CD14-positive monocyte (primary cell): ENCODE data around the gene CCDC149. TPM values are rescaled to one million over a fixed set of nuclear protein-coding genes. Genes with fewer than 3 reads are reported as not detected.

Source experiments
- DNase-seq, 3 donors: peaks; one replicate each; pipeline ENCODE4 v3.0.0-alpha.2; 2011 to 2022
- H2AFZ ChIP-seq: 2 replicates; pipeline ENCODE4 v1.6.0; 2012; ENCODE audit warnings: mild to moderate bottlenecking, low read depth, low read length, inconsistent platforms; ENCODE audit not compliant: insufficient read depth, poor library complexity, severe bottlenecking
- H3K27ac ChIP-seq, 2 donors: 1 replicate in 1 of 2; 2 replicates in 1 of 2; pipeline ENCODE4 v1.5.1; 2012 to 2013; ENCODE audit warnings: low read length in 2 of 2, control low read depth in 1 of 2, inconsistent platforms in 1 of 2, low read depth in 1 of 2, mild to moderate bottlenecking in 1 of 2
- H3K27me3 ChIP-seq, 2 donors: one replicate each; pipeline versions ENCODE4 v1.6.0 to v1.6.1; 2011 to 2013; ENCODE audit warnings: low read length in 2 of 2; ENCODE audit not compliant: control insufficient read depth in 2 of 2, insufficient read depth in 2 of 2
- H3K36me3 ChIP-seq, 2 donors: replicated peaks in 1 of 2; 1 replicate in 1 of 2; 2 replicates in 1 of 2; pipeline versions ENCODE4 v1.5.1 to v1.6.1; 2012 to 2013; ENCODE audit warnings: low read length in 2 of 2, control low read depth in 1 of 2, inconsistent platforms in 1 of 2, mild to moderate bottlenecking in 1 of 2; ENCODE audit not compliant: insufficient read depth in 2 of 2, control insufficient read depth in 1 of 2
- H3K4me1 ChIP-seq, 2 donors: 1 replicate in 1 of 2; 2 replicates in 1 of 2; pipeline versions ENCODE4 v1.5.1 to v1.6.1; 2012 to 2013; ENCODE audit warnings: low read length in 2 of 2, control low read depth in 1 of 2, inconsistent platforms in 1 of 2, mild to moderate bottlenecking in 1 of 2, moderate library complexity in 1 of 2; ENCODE audit not compliant: insufficient read depth in 2 of 2, control insufficient read depth in 1 of 2
- H3K4me2 ChIP-seq: replicated peaks from 2 replicates; pipeline ENCODE3; 2012; ENCODE audit warnings: low read length, moderate library complexity, mild to moderate bottlenecking; ENCODE audit not compliant: poor library complexity, severe bottlenecking; ENCODE audit errors: extremely low read depth
- H3K4me3 ChIP-seq, 3 experiments: fragments of 200-600 bp in 1 of 3; sonication (generic) in 1 of 3; replicated peaks in 1 of 3; 1 replicate in 2 of 3; 2 replicates in 1 of 3; pipeline ENCODE4 v1.5.1; 2011 to 2013; ENCODE audit warnings: low read length in 3 of 3, mild to moderate bottlenecking in 3 of 3, control low read depth in 2 of 3, low read depth in 2 of 3, inconsistent platforms in 1 of 3, moderate library complexity in 1 of 3
- H3K79me2 ChIP-seq: 2 replicates; pipeline ENCODE4 v1.6.0; 2012; ENCODE audit warnings: mild to moderate bottlenecking, control low read depth, inconsistent platforms, low read length, moderate library complexity; ENCODE audit not compliant: insufficient read depth
- H3K9ac ChIP-seq: 2 replicates; pipeline ENCODE4 v1.6.0; 2017; ENCODE audit warnings: low read length, mild to moderate bottlenecking; ENCODE audit not compliant: insufficient read depth, poor library complexity, severe bottlenecking
- H3K9me3 ChIP-seq, 2 donors: replicated peaks in 1 of 2; 1 replicate in 1 of 2; 2 replicates in 1 of 2; pipeline versions ENCODE4 v1.5.1 to v1.6.1; 2012 to 2013; ENCODE audit warnings: low read length in 2 of 2, control low read depth in 1 of 2; ENCODE audit not compliant: control insufficient read depth in 1 of 2, insufficient read depth in 1 of 2
- H4K20me1 ChIP-seq: 2 replicates; pipeline ENCODE4 v1.6.0; 2012; ENCODE audit warnings: mild to moderate bottlenecking, low read length, control low read depth, moderate library complexity; ENCODE audit not compliant: insufficient read depth
- H3K27ac Mint-ChIP-seq, 7 donors: one replicate each; pipeline ENCODE4 v1.8.0; 2020; ENCODE audit warnings: mild to moderate bottlenecking in 7 of 7, mixed read lengths in 7 of 7, moderate library complexity in 6 of 7, inconsistent platforms in 2 of 7
- H3K27me3 Mint-ChIP-seq, 3 donors: one replicate each; pipeline ENCODE4 v1.8.0; 2021 to 2022; ENCODE audit warnings: low read depth in 3 of 3, mild to moderate bottlenecking in 3 of 3, mixed read lengths in 3 of 3, moderate library complexity in 3 of 3, inconsistent platforms in 1 of 3
- H3K36me3 Mint-ChIP-seq, 2 donors: one replicate each; pipeline ENCODE4 v1.8.0; 2020; ENCODE audit warnings: mixed read lengths in 2 of 2, inconsistent platforms in 1 of 2, mild to moderate bottlenecking in 1 of 2
- H3K4me1 Mint-ChIP-seq: one replicate; pipeline ENCODE4 v1.8.0; 2020; ENCODE audit warnings: mild to moderate bottlenecking, mixed read lengths
- H3K4me3 Mint-ChIP-seq, 2 donors: one replicate each; pipeline ENCODE4 v1.8.0; 2020; ENCODE audit warnings: mild to moderate bottlenecking in 2 of 2, mixed read lengths in 2 of 2, moderate library complexity in 1 of 2
- H3K9me3 Mint-ChIP-seq, 7 donors: one replicate each; pipeline ENCODE4 v1.8.0; 2020 to 2022; ENCODE audit warnings: mixed read lengths in 7 of 7, mild to moderate bottlenecking in 6 of 7, moderate library complexity in 6 of 7, inconsistent platforms in 2 of 7
- CTCF ChIP-seq: fragments of 200-600 bp; IDR thresholded peaks from one replicate; pipeline ENCODE4 v1.8.0; 2022; ENCODE audit warnings: antibody characterized with exemption, mild to moderate bottlenecking
- WGBS: methylation state at CpG from one replicate; pipeline ENCODE4 v1.1.5; 2013; ENCODE audit warnings: missing lambda C conversion rate; ENCODE audit not compliant: insufficient coverage; 5-methylcytosine and 5-hydroxymethylcytosine counted together
- intact Hi-C, 2 donors: fragments of 100-400 bp; cut with micrococcal nuclease; formaldehyde crosslinking; loops; one replicate each; pipeline versions ENCODE4 v1.15.0 to v1.15.1; 2023
- polyA plus RNA-seq, 3 donors: library from polyadenylated mRNA; depleted of rRNA in 1 of 3; unstranded in 2 of 3; stranded (reverse) in 1 of 3; fragments of 300-500 nt in 2 of 3; fragments of >200 nt in 1 of 3; fragmentation: Illumina TruSeq in 2 of 3; gene quantifications; 1 replicate in 2 of 3; 2 replicates in 1 of 3; pipeline ENCODE4 v1.2.3, GENCODE V29; 2012 to 2021

The CCDC149 gene
- polyA plus RNA-seq, 3 donors, result 5.5 to 15.8 (median 14.9) TPM

GRCh38 chr4:24808955-24809354 lies 103.9 kb downstream of the CCDC149 start:
- WGBS, result 100% methylated on average over 1 of the region's 6 CpGs
- Histone ChIP-seq H3K9me3 (no peaks in the 10 kb centered on the region), H3K36me3 (peaks cover 9 to 49% of the 10 kb centered on the region in 2 donors), H3K27ac (no peak overlapping the region), H3K4me2 (no peak overlapping the region), H3K4me3 (no peak overlapping the region), H2AFZ (no peak overlapping the region), H3K4me1 (no peaks in the 10 kb centered on the region), H4K20me1 (no peaks in the 10 kb centered on the region), H3K79me2 (no peaks in the 10 kb centered on the region), H3K27me3 (no peaks in the 10 kb centered on the region), H3K9ac (no peak overlapping the region)
- no peak for TF ChIP-seq CTCF
- Mint-ChIP-seq H3K4me1 (peaks cover 1% of the 10 kb centered on the region), H3K9me3 (peaks cover 0 to 5% (median 0%) of the 10 kb centered on the region in 7 donors), H3K4me3 (no peak overlapping the region), H3K27me3 (peaks cover 2% of the 10 kb centered on the region in 3 donors), H3K27ac (no peak overlapping the region), H3K36me3 (peaks cover 49 to 61% of the 10 kb centered on the region in 2 donors)
- no peak for DNase-seq
- intact Hi-C loops, result no loop called here

GRCh38 chr4:24808261-24808660 lies 104.6 kb downstream of the CCDC149 start:
- Histone ChIP-seq H3K4me3 (no peak overlapping the region), H3K9ac (no peak overlapping the region), H3K4me2 (no peak overlapping the region), H3K27me3 (no peaks in the 10 kb centered on the region), H4K20me1 (no peaks in the 10 kb centered on the region), H3K27ac (no peak overlapping the region), H3K79me2 (no peaks in the 10 kb centered on the region), H3K4me1 (no peaks in the 10 kb centered on the region), H2AFZ (no peak overlapping the region), H3K9me3 (no peaks in the 10 kb centered on the region), H3K36me3 (peaks cover 9 to 49% of the 10 kb centered on the region in 2 donors)
- WGBS, result 98% methylated on average over 12 of the region's 14 CpGs
- peaks cover 0 to 5% (median 0%) of the 10 kb centered on the region in 7 donors for H3K9me3 Mint-ChIP-seq
- H3K4me3 Mint-ChIP-seq, result no peak overlapping the region
- H3K4me1 Mint-ChIP-seq, result peaks cover 1% of the 10 kb centered on the region
- intact Hi-C loops, result no loop called here
- no peak overlapping the region for H3K27ac Mint-ChIP-seq
- H3K27me3 Mint-ChIP-seq, result peaks cover 2 to 4% (median 3%) of the 10 kb centered on the region in 3 donors
- peaks cover 45 to 58% of the 10 kb centered on the region in 2 donors for H3K36me3 Mint-ChIP-seq
- no peak for DNase-seq
- no peak for TF ChIP-seq CTCF
